IMR-90 (cell line): Measurements from ENCODE around the gene MYO9B. TPM values are rescaled to one million over a fixed set of nuclear protein-coding genes. Genes with fewer than 3 reads are reported as not detected.

Source experiments
- ATAC-seq: fragments of 200-7000 bp; cut with Tn5 transposase; 2 replicates; pipeline ENCODE4 v1.9.1; 2020; ENCODE audit warnings: low read depth, mild to moderate bottlenecking, moderate library complexity
- BruUV-seq: library from RNA; stranded (reverse); fragments of 400-500 nt; replicated peaks from 2 replicates; lab custom pipeline; 2021; lab: Mats Ljungman, UMichigan
- CTCF ChIA-PET: fragments of 300-600 bp; formaldehyde crosslinking; extraction: SDS; loops from one replicate; lab custom pipeline; 2021; ENCODE audit warnings: antibody characterized with exemption; lab: Yijun Ruan, JAX
- POLR2A ChIA-PET: fragments of 300-600 bp; sonication (Branson Sonifier 250); formaldehyde crosslinking; loops from one replicate; lab custom pipeline; 2022; ENCODE audit warnings: antibody characterized with exemption; ENCODE audit not compliant: unreplicated experiment; lab: Charles Lee
- DNase-seq: peaks from one replicate; pipeline ENCODE4 v3.0.0; 2013
- H2AFZ ChIP-seq: replicated peaks from 2 replicates; pipeline ENCODE3; 2013; ENCODE audit warnings: low read length, mild to moderate bottlenecking; ENCODE audit not compliant: poor library complexity
- H2AK5ac ChIP-seq: 2 replicates; pipeline ENCODE4 v1.6.1; 2013; ENCODE audit warnings: low read depth, low read length, inconsistent platforms
- H2AK9ac ChIP-seq: replicated peaks from 2 replicates; pipeline ENCODE3; 2013; ENCODE audit warnings: mild to moderate bottlenecking, low read depth, low read length, moderate library complexity; ENCODE audit not compliant: poor library complexity
- H2BK120ac ChIP-seq: 2 replicates; pipeline ENCODE4 v1.6.1; 2013; ENCODE audit warnings: low read depth, low read length, inconsistent platforms
- H2BK15ac ChIP-seq: 3 replicates; pipeline ENCODE4 v1.6.1; 2013; ENCODE audit warnings: low read depth, low read length, inconsistent platforms
- H2BK20ac ChIP-seq: 2 replicates; pipeline ENCODE4 v1.6.1; 2013; ENCODE audit warnings: low read depth, mild to moderate bottlenecking, inconsistent platforms, low read length, moderate library complexity
- H2BK5ac ChIP-seq: 2 replicates; pipeline ENCODE4 v1.6.1; 2013; ENCODE audit warnings: mild to moderate bottlenecking, low read depth, low read length, inconsistent platforms; ENCODE audit not compliant: poor library complexity, severe bottlenecking
- H3K14ac ChIP-seq: replicated peaks from 2 replicates; pipeline ENCODE4 v1.6.1; 2013; ENCODE audit warnings: low read depth, low read length, inconsistent platforms
- H3K18ac ChIP-seq: 2 replicates; pipeline ENCODE4 v1.6.1; 2013; ENCODE audit warnings: low read depth, low read length, control low read depth
- H3K23ac ChIP-seq: 2 replicates; pipeline ENCODE4 v1.6.1; 2013; ENCODE audit warnings: low read depth, low read length, inconsistent platforms
- H3K27ac ChIP-seq: 2 replicates; pipeline ENCODE4 v1.5.1; 2013; ENCODE audit warnings: mild to moderate bottlenecking, control low read depth, low read length; ENCODE audit not compliant: insufficient read depth
- H3K27me3 ChIP-seq: 2 replicates; pipeline ENCODE4 v1.6.1; 2013; ENCODE audit warnings: low read length; ENCODE audit not compliant: control insufficient read depth, insufficient read depth
- H3K36me3 ChIP-seq: 2 replicates; pipeline ENCODE4 v1.6.1; 2013; ENCODE audit warnings: low read length, mixed read lengths; ENCODE audit not compliant: control insufficient read depth, insufficient read depth
- H3K4ac ChIP-seq: 2 replicates; pipeline ENCODE4 v1.6.1; 2013; ENCODE audit warnings: low read depth, low read length, inconsistent platforms
- H3K4me1 ChIP-seq: 2 replicates; pipeline ENCODE4 v1.6.1; 2013; ENCODE audit warnings: low read length, mixed read lengths; ENCODE audit not compliant: control insufficient read depth, insufficient read depth
- H3K4me2 ChIP-seq: 2 replicates; pipeline ENCODE4 v1.6.1; 2013; ENCODE audit warnings: low read depth, mild to moderate bottlenecking, control low read depth, low read length, moderate library complexity
- H3K4me3 ChIP-seq: 2 replicates; pipeline ENCODE4 v1.5.1; 2013; ENCODE audit warnings: low read depth, mild to moderate bottlenecking, control low read depth, low read length, moderate library complexity; ENCODE audit not compliant: insufficient read depth
- H3K56ac ChIP-seq: 2 replicates; pipeline ENCODE4 v1.6.1; 2013; ENCODE audit warnings: low read length, inconsistent platforms; ENCODE audit not compliant: insufficient read depth; ENCODE audit errors: extremely low read depth
- H3K79me1 ChIP-seq, 2 experiments: 2 replicates each; pipeline ENCODE4 v1.6.1; 2013; ENCODE audit warnings: low read length in 2 of 2, inconsistent platforms in 1 of 2, low read depth in 1 of 2
- H3K9ac ChIP-seq: 2 replicates; pipeline ENCODE4 v1.6.1; 2013; ENCODE audit warnings: low read depth, low read length, control low read depth
- H3K9me1 ChIP-seq: 2 replicates; pipeline ENCODE4 v1.6.1; 2013; ENCODE audit warnings: low read length, inconsistent platforms; ENCODE audit not compliant: insufficient read depth
- H3K9me3 ChIP-seq: 2 replicates; pipeline ENCODE4 v1.6.1; 2013; ENCODE audit warnings: low read length; ENCODE audit not compliant: control insufficient read depth, insufficient read depth
- H4K20me1 ChIP-seq: 2 replicates; pipeline ENCODE4 v1.6.1; 2013; ENCODE audit warnings: low read length, inconsistent platforms; ENCODE audit not compliant: insufficient read depth
- H4K5ac ChIP-seq: 2 replicates; pipeline ENCODE4 v1.6.1; 2013; ENCODE audit warnings: mild to moderate bottlenecking, low read depth, low read length, control low read depth
- H4K8ac ChIP-seq, 2 experiments: 2 replicates each; pipeline ENCODE4 v1.6.1; 2013; ENCODE audit warnings: low read depth in 2 of 2, low read length in 2 of 2, control low read depth in 1 of 2, inconsistent platforms in 1 of 2
- H4K91ac ChIP-seq: 2 replicates; pipeline ENCODE4 v1.6.1; 2013; ENCODE audit warnings: low read depth, low read length, inconsistent platforms; ENCODE audit not compliant: insufficient read depth
- BHLHE40 ChIP-seq: fragments of 150-350 bp; IDR thresholded peaks from 2 replicates; pipeline ENCODE4 v1.6.1; 2016; ENCODE audit warnings: mild to moderate bottlenecking, low read depth, low read length
- RFX5 ChIP-seq: IDR thresholded peaks from 2 replicates; pipeline ENCODE4 v1.8.0; 2012; ENCODE audit warnings: low read depth, mild to moderate bottlenecking, low read length, moderate library complexity
- WGBS, 2 experiments: methylation state at CpG; one replicate each; pipeline versions ENCODE4 v1.1.5 to v1.1.7; 2013; ENCODE audit warnings: missing lambda C conversion rate in 2 of 2; ENCODE audit not compliant: insufficient read length in 1 of 2; ENCODE audit errors: extremely low coverage in 2 of 2; 5-methylcytosine and 5-hydroxymethylcytosine counted together
- dilution Hi-C: fragments of 300-500 bp; cut with HindIII; formaldehyde crosslinking; loops from one replicate; pipeline ENCODE4 v1.14.3; 2018; ENCODE audit warnings: low sequenced_read_pairs; ENCODE audit not compliant: unreplicated experiment
- in situ Hi-C: fragments of 300-500 bp; cut with MboI; formaldehyde crosslinking; loops from 3 replicates; pipeline ENCODE4 v1.14.3; 2019; ENCODE audit warnings: low sequenced_read_pairs, inconsistent platforms, mixed read lengths
- intact Hi-C: fragments of 100-400 bp; cut with micrococcal nuclease; formaldehyde crosslinking; loops from 2 replicates; pipeline ENCODE4 v1.10.0; 2022
- polyA plus RNA-seq, 3 experiments: library from polyadenylated mRNA; depleted of rRNA; stranded (reverse); fragments of >200 nt; gene quantifications; 2 replicates each; pipeline ENCODE4 v1.2.3, GENCODE V29; 2012; ENCODE audit warnings: low replicate concordance in 1 of 3
- total RNA-seq: library from RNA; depleted of rRNA; stranded (reverse); fragments of >200 nt; gene quantifications from 2 replicates; pipeline ENCODE4 v1.2.3, GENCODE V29; 2012

The MYO9B gene
- total and polyA plus RNA-seq, 2 of the 4 experiments (the other 2 are of a cell fraction) = 61.8 to 77.8 TPM

GRCh38 chr19:17165715-17166114, 90.1 kb downstream of the MYO9B start:
- no peak overlapping the region for H3K4me3 ChIP-seq
- H3K18ac ChIP-seq = no peak overlapping the region
- no TSS peak for BruUV-seq
- H2BK20ac ChIP-seq = no peak overlapping the region
- peaks cover 5% of the 10 kb centered on the region; the same call in 1 of the 2 replicates for H3K9me3 ChIP-seq
- in situ Hi-C loops (no loop called here), dilution Hi-C loops (no loop called here), intact Hi-C loops (no loop called here)
- H3K4me1 ChIP-seq = no peaks in the 10 kb centered on the region
- peaks cover 10 to 28% of the 10 kb centered on the region in 2 experiments for H3K79me1 ChIP-seq
- ChIA-PET POLR2A (no interaction called here), CTCF (interaction anchor here (0.6 kb wide), 1 partner anchor 99 kb away, joined by 4 read pairs; no protein-coding TSS in a partner anchor)
- no peak overlapping the region for H3K9ac ChIP-seq
- peaks cover 3% of the 10 kb centered on the region; the same call in 1 of the 2 replicates for H3K9me1 ChIP-seq
- no peak overlapping the region for H4K91ac ChIP-seq
- H4K20me1 ChIP-seq = peaks cover 4% of the 10 kb centered on the region; the same call in 1 of the 2 replicates
- no peaks in the 10 kb centered on the region for H3K27me3 ChIP-seq
- DNase-seq (no peak), ATAC-seq (no peak)
- 86% methylated on average over 1 of the region's 5 CpGs; no CpG with 5 or more reads in 1 of the 2 experiments for WGBS, 2 experiments
- no peak overlapping the region for H3K56ac ChIP-seq
- H3K27ac ChIP-seq = no peak overlapping the region
- H2AK9ac ChIP-seq = no peak overlapping the region
- H4K8ac ChIP-seq = no peak overlapping the region
- no peak overlapping the region for H2BK120ac ChIP-seq
- no peak overlapping the region for H2BK15ac ChIP-seq
- no peak overlapping the region for H4K5ac ChIP-seq
- H3K36me3 ChIP-seq = peaks cover 76% of the 10 kb centered on the region
- TF ChIP-seq BHLHE40 (no peak), RFX5 (no peak)
- H3K4me2 ChIP-seq = no peak overlapping the region
- no peak overlapping the region for H3K23ac ChIP-seq
- no peak overlapping the region for H2AFZ ChIP-seq
- no peak overlapping the region for H2BK5ac ChIP-seq
- H2AK5ac ChIP-seq = no peak overlapping the region
- no peak overlapping the region for H3K14ac ChIP-seq
- no peak overlapping the region for H3K4ac ChIP-seq
